ENCODE data around the gene NLGN3. TPM values are rescaled to one million over a fixed set of nuclear protein-coding genes. Genes with fewer than 3 reads are reported as not detected.

The NLGN3 gene
- total RNA-seq, 1 donor from 2014 or later = 3.3 TPM

GRCh38 chrX:71166461-71166860 lies 21.8 kb downstream of the NLGN3 start:
- DNase-seq (ENCODE audit: low spot score in 2 of 2, unreplicated experiment in 2 of 2) = no peak
- H3K9me3 Mint-ChIP-seq = peaks cover 12% of the 10 kb centered on the region
- H3K4me3 Mint-ChIP-seq = no peak overlapping the region
- no peaks in the 10 kb centered on the region for H3K36me3 Mint-ChIP-seq
- H3K4me1 Mint-ChIP-seq = peaks cover 2% of the 10 kb centered on the region
- no peaks in the 10 kb centered on the region for H3K27me3 Mint-ChIP-seq (ENCODE audit: low read depth)
- H3K27ac Mint-ChIP-seq = no peak overlapping the region
- TF ChIP-seq CTCF (IDR thresholded peaks at IDR 0.05; ENCODE audit: unreplicated experiment) = no peak

GRCh38 chrX:71167031-71167781 lies 22.6 kb downstream of the NLGN3 start:
- no peak for TF ChIP-seq CTCF (IDR thresholded peaks at IDR 0.05; ENCODE audit: unreplicated experiment)
- Mint-ChIP-seq H3K27ac (no peak overlapping the region), H3K27me3 (ENCODE audit: low read depth) (no peaks in the 10 kb centered on the region), H3K4me3 (no peak overlapping the region), H3K36me3 (no peaks in the 10 kb centered on the region), H3K9me3 (peaks cover 16% of the 10 kb centered on the region), H3K4me1 (peaks cover 6% of the 10 kb centered on the region)
- DNase-seq (ENCODE audit: low spot score in 2 of 2, unreplicated experiment in 2 of 2) = no peak

GRCh38 chrX:71168134-71168533 lies 23.5 kb downstream of the NLGN3 start:
- no peak for TF ChIP-seq CTCF (IDR thresholded peaks at IDR 0.05; ENCODE audit: unreplicated experiment)
- H3K4me3 Mint-ChIP-seq = no peak overlapping the region
- no peaks in the 10 kb centered on the region for H3K36me3 Mint-ChIP-seq
- no peak for DNase-seq (ENCODE audit: low spot score in 2 of 2, unreplicated experiment in 2 of 2)
- no peaks in the 10 kb centered on the region for H3K27me3 Mint-ChIP-seq (ENCODE audit: low read depth)
- H3K9me3 Mint-ChIP-seq = peaks cover 21% of the 10 kb centered on the region
- no peak overlapping the region for H3K27ac Mint-ChIP-seq
- peaks cover 6% of the 10 kb centered on the region for H3K4me1 Mint-ChIP-seq

- Mint-ChIP-seq H3K27me3 (ENCODE audit: low read depth) (no peaks in the 10 kb centered on the region), H3K4me1 (peaks cover 6% of the 10 kb centered on the region), H3K4me3 (no peak overlapping the region), H3K36me3 (no peaks in the 10 kb centered on the region), H3K9me3 (peaks cover 30% of the 10 kb centered on the region), H3K27ac (no peak overlapping the region)
- TF ChIP-seq CTCF (IDR thresholded peaks at IDR 0.05; ENCODE audit: unreplicated experiment) = no peak
- no peak for DNase-seq (ENCODE audit: low spot score in 2 of 2, unreplicated experiment in 2 of 2)
Measured at GRCh38 chrX:71169586-71169985, 24.9 kb downstream of the NLGN3 start.

- Mint-ChIP-seq H3K4me3 (no peak overlapping the region), H3K27ac (no peak overlapping the region), H3K36me3 (no peaks in the 10 kb centered on the region), H3K9me3 (peaks cover 34% of the 10 kb centered on the region), H3K27me3 (ENCODE audit: low read depth) (no peaks in the 10 kb centered on the region), H3K4me1 (peaks cover 6% of the 10 kb centered on the region)
- TF ChIP-seq CTCF (IDR thresholded peaks at IDR 0.05; ENCODE audit: unreplicated experiment) = no peak
- DNase-seq (ENCODE audit: low spot score in 2 of 2, unreplicated experiment in 2 of 2) = no peak
Measured at GRCh38 chrX:71170660-71171059, 26.0 kb downstream of the NLGN3 start.
